Panc1 (cell line): ENCODE results near the gene CRTC1. TPM values are rescaled to one million over a fixed set of nuclear protein-coding genes. Genes with fewer than 3 reads are reported as not detected.

Experiments used
- ATAC-seq: fragments of 200-7000 bp; cut with Tn5 transposase; 2 replicates; pipeline ENCODE4 v1.9.1; 2020; ENCODE audit warnings: mild to moderate bottlenecking, moderate library complexity
- BruUV-seq: library from RNA; stranded (reverse); fragments of 400-500 nt; replicated peaks from 2 replicates; lab custom pipeline; 2021; lab: Mats Ljungman, UMichigan
- CTCF ChIA-PET: fragments of 300-600 bp; sonication (Branson Sonifier 250); formaldehyde crosslinking; loops from one replicate; lab custom pipeline; 2022; ENCODE audit warnings: antibody characterized with exemption; lab: Charles Lee
- POLR2A ChIA-PET: fragments of 300-600 bp; sonication (Branson Sonifier 250); formaldehyde crosslinking; loops from one replicate; lab custom pipeline; 2022; ENCODE audit warnings: antibody characterized with exemption; lab: Charles Lee
- DNase-seq: peaks from one replicate; pipeline ENCODE4 v3.0.0-alpha.2; 2010; ENCODE audit warnings: low read depth, low spot score
- H3K27ac ChIP-seq: 2 replicates; pipeline ENCODE4 v1.5.1; 2011; ENCODE audit warnings: mild to moderate bottlenecking, low read length, inconsistent platforms
- H3K27me3 ChIP-seq: fragments of 200-500 bp; sonication (Bioruptor generic); 2 replicates; pipeline ENCODE4 v1.6.0; 2014; ENCODE audit warnings: low read length, inconsistent platforms; ENCODE audit not compliant: control insufficient read depth, insufficient read depth
- H3K36me3 ChIP-seq: fragments of 200-500 bp; sonication (Bioruptor generic); 2 replicates; pipeline ENCODE4 v1.5.1; 2014; ENCODE audit warnings: inconsistent platforms, mild to moderate bottlenecking, low read length, moderate library complexity; ENCODE audit not compliant: control insufficient read depth, insufficient read depth
- H3K4me1 ChIP-seq: 2 replicates; pipeline ENCODE4 v1.5.1; 2011; ENCODE audit warnings: inconsistent platforms, mild to moderate bottlenecking, low read length, moderate library complexity; ENCODE audit not compliant: control insufficient read depth, insufficient read depth
- H3K4me3 ChIP-seq, 2 experiments: 2 replicates each; pipeline ENCODE4 v1.5.1; 2011 to 2012; ENCODE audit warnings: low read depth in 2 of 2, low read length in 2 of 2, mild to moderate bottlenecking in 2 of 2, inconsistent platforms in 1 of 2, moderate library complexity in 1 of 2
- H3K9me3 ChIP-seq: fragments of 200-500 bp; sonication (Bioruptor generic); 2 replicates; pipeline ENCODE4 v1.5.1; 2014; ENCODE audit warnings: low read depth, mild to moderate bottlenecking, inconsistent platforms, low read length, moderate library complexity; ENCODE audit not compliant: control insufficient read depth, insufficient read depth
- POLR2AphosphoS5 ChIP-seq: IDR thresholded peaks from 2 replicates; pipeline ENCODE4 v1.6.1; 2012; ENCODE audit warnings: mild to moderate bottlenecking, low read depth, low read length, moderate library complexity
- SIN3A ChIP-seq: IDR thresholded peaks from 2 replicates; pipeline ENCODE4 v1.6.1; 2012; ENCODE audit warnings: low read depth, mild to moderate bottlenecking, low read length, moderate library complexity, borderline replicate concordance; ENCODE audit not compliant: insufficient read depth
- TCF7L2 ChIP-seq: IDR thresholded peaks from 2 replicates; pipeline ENCODE4 v1.6.1; 2011; ENCODE audit warnings: mild to moderate bottlenecking, low read depth, low read length, inconsistent platforms
- in situ Hi-C: cut with HindIII; loops from 2 replicates; pipeline ENCODE4 v1.10.0; 2016; ENCODE audit warnings: low sequenced_read_pairs, low pct_unique_long_range_greater_than_20kb
- intact Hi-C: fragments of 100-400 bp; cut with micrococcal nuclease; formaldehyde crosslinking; loops from one replicate; pipeline ENCODE4 v1.10.0; 2022; ENCODE audit not compliant: unreplicated experiment
- total RNA-seq: library from RNA; stranded (reverse); gene quantifications from one replicate; pipeline ENCODE4 v1.2.1, GENCODE V29; 2021; ENCODE audit not compliant: unreplicated experiment
- TF ChIP-seq, protein P1 (sequence below): fragments of 450-650 bp; IDR thresholded peaks from 2 replicates; pipeline ENCODE4 v1.5.1; 2017; ENCODE audit warnings: mild to moderate bottlenecking
- TF ChIP-seq, protein P2 (sequence below), 2 experiments: IDR thresholded peaks; 2 replicates each; pipeline ENCODE4 v1.6.1; 2011 to 2012; ENCODE audit warnings: low read depth in 2 of 2, control low read depth in 1 of 2, low read length in 1 of 2, mild to moderate bottlenecking in 1 of 2, moderate library complexity in 1 of 2; ENCODE audit not compliant: insufficient read depth in 1 of 2

The CRTC1 gene
- total RNA-seq, 1 experiment from 2014 or later = 18.2 TPM

DNA sequence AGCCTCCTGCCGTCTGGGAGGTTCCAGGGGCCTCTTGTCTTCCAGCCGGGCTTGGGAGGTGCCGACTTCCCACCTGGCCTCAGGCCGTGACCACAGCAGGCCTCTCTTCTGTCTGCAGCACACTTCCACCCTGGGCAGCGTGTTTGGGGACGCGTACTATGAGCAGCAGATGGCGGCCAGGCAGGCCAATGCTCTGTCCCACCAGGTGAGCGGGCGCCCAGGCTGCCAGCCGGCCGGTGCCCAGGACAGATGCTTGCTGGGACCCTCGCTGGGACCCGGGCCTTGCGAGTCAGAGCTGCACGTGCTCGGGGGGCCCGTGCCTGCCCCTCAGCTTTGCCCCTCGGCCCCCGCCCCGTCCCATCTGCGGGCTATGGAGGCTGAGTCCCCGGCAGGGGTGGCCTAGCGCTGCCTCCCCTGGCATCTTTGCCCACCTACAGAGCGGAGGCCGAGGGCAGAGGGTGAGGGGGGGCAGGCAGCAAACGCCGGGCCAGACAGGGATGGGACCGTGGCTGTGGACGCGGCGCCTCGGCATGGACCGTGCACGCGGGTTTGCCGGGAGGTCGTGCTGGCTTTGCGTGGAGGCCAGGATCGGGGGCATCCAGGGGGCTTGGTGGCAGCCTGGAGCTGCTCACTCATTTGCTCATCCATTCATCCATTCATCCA is 91.4 kb downstream of the CRTC1 start:
- no peaks in the 10 kb centered on the region for H3K9me3 ChIP-seq
- no TSS peak for BruUV-seq
- H3K27ac ChIP-seq = no peak overlapping the region
- in situ Hi-C loops = no loop called here
- POLR2A ChIA-PET = no interaction called here
- TF ChIP-seq TCF7L2 (no peak), POLR2AphosphoS5 (no peak), SIN3A (no peak)
- TF ChIP-seq, protein P1, sequence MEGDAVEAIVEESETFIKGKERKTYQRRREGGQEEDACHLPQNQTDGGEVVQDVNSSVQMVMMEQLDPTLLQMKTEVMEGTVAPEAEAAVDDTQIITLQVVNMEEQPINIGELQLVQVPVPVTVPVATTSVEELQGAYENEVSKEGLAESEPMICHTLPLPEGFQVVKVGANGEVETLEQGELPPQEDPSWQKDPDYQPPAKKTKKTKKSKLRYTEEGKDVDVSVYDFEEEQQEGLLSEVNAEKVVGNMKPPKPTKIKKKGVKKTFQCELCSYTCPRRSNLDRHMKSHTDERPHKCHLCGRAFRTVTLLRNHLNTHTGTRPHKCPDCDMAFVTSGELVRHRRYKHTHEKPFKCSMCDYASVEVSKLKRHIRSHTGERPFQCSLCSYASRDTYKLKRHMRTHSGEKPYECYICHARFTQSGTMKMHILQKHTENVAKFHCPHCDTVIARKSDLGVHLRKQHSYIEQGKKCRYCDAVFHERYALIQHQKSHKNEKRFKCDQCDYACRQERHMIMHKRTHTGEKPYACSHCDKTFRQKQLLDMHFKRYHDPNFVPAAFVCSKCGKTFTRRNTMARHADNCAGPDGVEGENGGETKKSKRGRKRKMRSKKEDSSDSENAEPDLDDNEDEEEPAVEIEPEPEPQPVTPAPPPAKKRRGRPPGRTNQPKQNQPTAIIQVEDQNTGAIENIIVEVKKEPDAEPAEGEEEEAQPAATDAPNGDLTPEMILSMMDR = no peak
- TF ChIP-seq, protein P2, sequence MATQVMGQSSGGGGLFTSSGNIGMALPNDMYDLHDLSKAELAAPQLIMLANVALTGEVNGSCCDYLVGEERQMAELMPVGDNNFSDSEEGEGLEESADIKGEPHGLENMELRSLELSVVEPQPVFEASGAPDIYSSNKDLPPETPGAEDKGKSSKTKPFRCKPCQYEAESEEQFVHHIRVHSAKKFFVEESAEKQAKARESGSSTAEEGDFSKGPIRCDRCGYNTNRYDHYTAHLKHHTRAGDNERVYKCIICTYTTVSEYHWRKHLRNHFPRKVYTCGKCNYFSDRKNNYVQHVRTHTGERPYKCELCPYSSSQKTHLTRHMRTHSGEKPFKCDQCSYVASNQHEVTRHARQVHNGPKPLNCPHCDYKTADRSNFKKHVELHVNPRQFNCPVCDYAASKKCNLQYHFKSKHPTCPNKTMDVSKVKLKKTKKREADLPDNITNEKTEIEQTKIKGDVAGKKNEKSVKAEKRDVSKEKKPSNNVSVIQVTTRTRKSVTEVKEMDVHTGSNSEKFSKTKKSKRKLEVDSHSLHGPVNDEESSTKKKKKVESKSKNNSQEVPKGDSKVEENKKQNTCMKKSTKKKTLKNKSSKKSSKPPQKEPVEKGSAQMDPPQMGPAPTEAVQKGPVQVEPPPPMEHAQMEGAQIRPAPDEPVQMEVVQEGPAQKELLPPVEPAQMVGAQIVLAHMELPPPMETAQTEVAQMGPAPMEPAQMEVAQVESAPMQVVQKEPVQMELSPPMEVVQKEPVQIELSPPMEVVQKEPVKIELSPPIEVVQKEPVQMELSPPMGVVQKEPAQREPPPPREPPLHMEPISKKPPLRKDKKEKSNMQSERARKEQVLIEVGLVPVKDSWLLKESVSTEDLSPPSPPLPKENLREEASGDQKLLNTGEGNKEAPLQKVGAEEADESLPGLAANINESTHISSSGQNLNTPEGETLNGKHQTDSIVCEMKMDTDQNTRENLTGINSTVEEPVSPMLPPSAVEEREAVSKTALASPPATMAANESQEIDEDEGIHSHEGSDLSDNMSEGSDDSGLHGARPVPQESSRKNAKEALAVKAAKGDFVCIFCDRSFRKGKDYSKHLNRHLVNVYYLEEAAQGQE (IDR thresholded peaks at IDR 0.05; ENCODE audit: insufficient read depth in 1 of 2, low read depth in 2 of 2, low read length in 1 of 2) = no peak
- no peaks in the 10 kb centered on the region for H3K27me3 ChIP-seq
- no peaks in the 10 kb centered on the region for H3K36me3 ChIP-seq
- DNase-seq (no peak), ATAC-seq (no peak)
- no peak overlapping the region for H3K4me3 ChIP-seq
- intact Hi-C loops = no loop called here
- no peaks in the 10 kb centered on the region for H3K4me1 ChIP-seq
- CTCF ChIA-PET = no interaction called here

DNA sequence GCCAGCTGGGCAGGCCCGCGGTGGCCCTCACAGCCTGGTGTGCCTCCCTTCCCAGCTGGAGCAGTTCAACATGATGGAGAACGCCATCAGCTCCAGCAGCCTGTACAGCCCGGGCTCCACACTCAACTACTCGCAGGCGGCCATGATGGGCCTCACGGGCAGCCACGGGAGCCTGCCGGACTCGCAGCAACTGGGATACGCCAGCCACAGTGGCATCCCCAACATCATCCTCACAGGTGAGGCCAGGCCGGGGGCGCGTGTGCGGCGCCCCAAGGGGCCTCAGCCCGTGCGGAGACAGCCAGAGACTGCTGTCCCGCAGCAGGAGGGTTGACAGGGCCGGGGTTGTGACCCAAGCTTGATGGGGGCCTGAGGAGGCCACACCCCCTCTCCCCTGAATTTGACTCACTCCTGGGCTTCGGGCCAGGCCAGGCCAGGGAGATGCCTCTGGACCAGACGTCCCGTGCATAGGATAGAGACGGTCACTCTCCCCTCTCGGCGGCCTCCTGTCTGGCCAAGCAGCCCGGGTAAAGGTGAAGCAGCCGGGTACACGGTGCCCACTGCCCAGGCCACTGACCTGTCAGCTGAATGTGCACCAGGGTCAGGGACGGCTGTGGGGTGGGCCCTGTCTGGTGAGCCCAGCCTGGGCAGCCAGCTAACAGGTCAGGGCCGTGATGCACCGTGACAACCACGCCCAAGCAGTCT is 92.3 kb downstream of the CRTC1 start:
- POLR2A ChIA-PET = no interaction called here
- BruUV-seq = no TSS peak
- in situ Hi-C loops = no loop called here
- DNase-seq (no peak), ATAC-seq (peak; percentile 18; the same call in 1 of the 2 replicates)
- CTCF ChIA-PET = no interaction called here
- no peaks in the 10 kb centered on the region for H3K4me1 ChIP-seq
- intact Hi-C loops = no loop called here
- no peak overlapping the region for H3K27ac ChIP-seq
- H3K9me3 ChIP-seq = no peaks in the 10 kb centered on the region
- H3K4me3 ChIP-seq = no peak overlapping the region
- H3K27me3 ChIP-seq = no peaks in the 10 kb centered on the region
- TF ChIP-seq, protein P1 = no peak
- TF ChIP-seq POLR2AphosphoS5 = no peak
- no peak for TF ChIP-seq SIN3A
- TF ChIP-seq, protein P2 (IDR thresholded peaks at IDR 0.05; ENCODE audit: insufficient read depth in 1 of 2, low read depth in 2 of 2, low read length in 1 of 2) = no peak
- no peak for TF ChIP-seq TCF7L2
- H3K36me3 ChIP-seq = no peaks in the 10 kb centered on the region
